Measurements from ENCODE around the gene ARFGEF2. TPM values are rescaled to one million over a fixed set of nuclear protein-coding genes. Genes with fewer than 3 reads are reported as not detected.

ARFGEF2 gene
- total RNA-seq, 1 experiment from 2014 or later, result 20.9 TPM

DNA sequence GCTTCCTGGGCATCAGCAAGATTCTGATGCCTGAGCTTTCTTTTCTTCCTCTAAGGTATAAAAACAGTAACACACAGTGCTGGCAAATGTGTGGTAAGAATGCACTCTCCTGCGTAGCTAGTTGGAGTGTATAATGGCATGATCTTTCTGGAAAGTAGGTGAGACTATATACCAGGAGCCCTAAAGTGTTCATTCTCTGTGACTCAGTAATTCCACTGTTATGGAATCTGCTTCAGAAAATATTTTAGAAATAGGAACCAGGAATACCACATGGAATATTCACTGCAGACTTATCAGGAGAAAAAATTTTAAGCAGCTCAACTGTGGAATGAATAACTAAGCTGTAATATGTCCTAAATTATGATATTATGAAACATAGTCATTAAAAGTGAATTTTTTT, 107.7 kb downstream of the ARFGEF2 start:
- Mint-ChIP-seq H3K36me3 (peaks cover 41% of the 10 kb centered on the region), H3K27me3 (ENCODE audit: low read depth) (no peaks in the 10 kb centered on the region), H3K4me1 (no peaks in the 10 kb centered on the region), H3K4me3 (no peak overlapping the region), H3K27ac (no peak overlapping the region), H3K9me3 (no peaks in the 10 kb centered on the region)
- ATAC-seq (no peak), DNase-seq (ENCODE audit: low spot score) (no peak)
- POLR2A ChIA-PET, result no interaction called here
- CTCF ChIA-PET, result interaction anchor here (0.6 to 1.4 kb wide), 8 partner anchors 9 to 372 kb away, joined by 3 to 5 read pairs (median 3); partner anchors contain the start of gene CSE1L
- no peak for TF ChIP-seq IRF2 (CRISPR knock-in tag; IDR thresholded peaks at IDR 0.05; ENCODE audit: borderline replicate concordance, low read depth)
- TF ChIP-seq, protein P1, sequence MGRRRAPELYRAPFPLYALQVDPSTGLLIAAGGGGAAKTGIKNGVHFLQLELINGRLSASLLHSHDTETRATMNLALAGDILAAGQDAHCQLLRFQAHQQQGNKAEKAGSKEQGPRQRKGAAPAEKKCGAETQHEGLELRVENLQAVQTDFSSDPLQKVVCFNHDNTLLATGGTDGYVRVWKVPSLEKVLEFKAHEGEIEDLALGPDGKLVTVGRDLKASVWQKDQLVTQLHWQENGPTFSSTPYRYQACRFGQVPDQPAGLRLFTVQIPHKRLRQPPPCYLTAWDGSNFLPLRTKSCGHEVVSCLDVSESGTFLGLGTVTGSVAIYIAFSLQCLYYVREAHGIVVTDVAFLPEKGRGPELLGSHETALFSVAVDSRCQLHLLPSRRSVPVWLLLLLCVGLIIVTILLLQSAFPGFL (CRISPR knock-in tag; IDR thresholded peaks at IDR 0.05; ENCODE audit: borderline replicate concordance), result no peak

- ChIA-PET CTCF (no interaction called here), POLR2A (interaction anchor here (0.7 kb wide), 1 partner anchor 282 kb away, joined by 3 read pairs; no protein-coding TSS in a partner anchor)
- H3K36me3 Mint-ChIP-seq, result peaks cover 33% of the 10 kb centered on the region
- H3K9me3 Mint-ChIP-seq, result no peaks in the 10 kb centered on the region
- no peak overlapping the region for H3K27ac Mint-ChIP-seq
- H3K4me1 Mint-ChIP-seq, result no peaks in the 10 kb centered on the region
- TF ChIP-seq CREB1 (CRISPR knock-in tag; IDR thresholded peaks at IDR 0.05) (no peak), FOXP1 (CRISPR knock-in tag; IDR thresholded peaks at IDR 0.05; ENCODE audit: borderline replicate concordance) (no peak), SP1 (CRISPR knock-in tag; conservative IDR thresholded peaks at IDR 0.05) (no peak)
- ATAC-seq (no peak), DNase-seq (ENCODE audit: low spot score) (no peak)
- no peak overlapping the region for H3K4me3 Mint-ChIP-seq
- H3K27me3 Mint-ChIP-seq (ENCODE audit: low read depth), result no peaks in the 10 kb centered on the region
These were observed 109.6 kb downstream of the ARFGEF2 start for GRCh38 chr20:49030954-49031619.

- H3K27me3 Mint-ChIP-seq (ENCODE audit: low read depth), result no peaks in the 10 kb centered on the region
- ATAC-seq (no peak), DNase-seq (ENCODE audit: low spot score) (no peak)
- peaks cover 29% of the 10 kb centered on the region for H3K36me3 Mint-ChIP-seq
- H3K4me1 Mint-ChIP-seq, result no peaks in the 10 kb centered on the region
- no peak overlapping the region for H3K27ac Mint-ChIP-seq
- H3K4me3 Mint-ChIP-seq, result no peak overlapping the region
- POLR2A ChIA-PET, result interaction anchor here (0.6 to 0.7 kb wide), 3 partner anchors 11 to 604 kb away, joined by 3 to 6 read pairs (median 3); no protein-coding TSS in a partner anchor
- CTCF ChIA-PET, result interaction anchor here (1.0 kb wide), 1 partner anchor 375 kb away, joined by 3 read pairs; no protein-coding TSS in a partner anchor
- no peaks in the 10 kb centered on the region for H3K9me3 Mint-ChIP-seq
- TF ChIP-seq, protein P2, sequence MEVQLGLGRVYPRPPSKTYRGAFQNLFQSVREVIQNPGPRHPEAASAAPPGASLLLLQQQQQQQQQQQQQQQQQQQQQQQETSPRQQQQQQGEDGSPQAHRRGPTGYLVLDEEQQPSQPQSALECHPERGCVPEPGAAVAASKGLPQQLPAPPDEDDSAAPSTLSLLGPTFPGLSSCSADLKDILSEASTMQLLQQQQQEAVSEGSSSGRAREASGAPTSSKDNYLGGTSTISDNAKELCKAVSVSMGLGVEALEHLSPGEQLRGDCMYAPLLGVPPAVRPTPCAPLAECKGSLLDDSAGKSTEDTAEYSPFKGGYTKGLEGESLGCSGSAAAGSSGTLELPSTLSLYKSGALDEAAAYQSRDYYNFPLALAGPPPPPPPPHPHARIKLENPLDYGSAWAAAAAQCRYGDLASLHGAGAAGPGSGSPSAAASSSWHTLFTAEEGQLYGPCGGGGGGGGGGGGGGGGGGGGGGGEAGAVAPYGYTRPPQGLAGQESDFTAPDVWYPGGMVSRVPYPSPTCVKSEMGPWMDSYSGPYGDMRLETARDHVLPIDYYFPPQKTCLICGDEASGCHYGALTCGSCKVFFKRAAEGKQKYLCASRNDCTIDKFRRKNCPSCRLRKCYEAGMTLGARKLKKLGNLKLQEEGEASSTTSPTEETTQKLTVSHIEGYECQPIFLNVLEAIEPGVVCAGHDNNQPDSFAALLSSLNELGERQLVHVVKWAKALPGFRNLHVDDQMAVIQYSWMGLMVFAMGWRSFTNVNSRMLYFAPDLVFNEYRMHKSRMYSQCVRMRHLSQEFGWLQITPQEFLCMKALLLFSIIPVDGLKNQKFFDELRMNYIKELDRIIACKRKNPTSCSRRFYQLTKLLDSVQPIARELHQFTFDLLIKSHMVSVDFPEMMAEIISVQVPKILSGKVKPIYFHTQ (CRISPR knock-in tag; IDR thresholded peaks at IDR 0.05), result no peak
- TF ChIP-seq, protein P3, sequence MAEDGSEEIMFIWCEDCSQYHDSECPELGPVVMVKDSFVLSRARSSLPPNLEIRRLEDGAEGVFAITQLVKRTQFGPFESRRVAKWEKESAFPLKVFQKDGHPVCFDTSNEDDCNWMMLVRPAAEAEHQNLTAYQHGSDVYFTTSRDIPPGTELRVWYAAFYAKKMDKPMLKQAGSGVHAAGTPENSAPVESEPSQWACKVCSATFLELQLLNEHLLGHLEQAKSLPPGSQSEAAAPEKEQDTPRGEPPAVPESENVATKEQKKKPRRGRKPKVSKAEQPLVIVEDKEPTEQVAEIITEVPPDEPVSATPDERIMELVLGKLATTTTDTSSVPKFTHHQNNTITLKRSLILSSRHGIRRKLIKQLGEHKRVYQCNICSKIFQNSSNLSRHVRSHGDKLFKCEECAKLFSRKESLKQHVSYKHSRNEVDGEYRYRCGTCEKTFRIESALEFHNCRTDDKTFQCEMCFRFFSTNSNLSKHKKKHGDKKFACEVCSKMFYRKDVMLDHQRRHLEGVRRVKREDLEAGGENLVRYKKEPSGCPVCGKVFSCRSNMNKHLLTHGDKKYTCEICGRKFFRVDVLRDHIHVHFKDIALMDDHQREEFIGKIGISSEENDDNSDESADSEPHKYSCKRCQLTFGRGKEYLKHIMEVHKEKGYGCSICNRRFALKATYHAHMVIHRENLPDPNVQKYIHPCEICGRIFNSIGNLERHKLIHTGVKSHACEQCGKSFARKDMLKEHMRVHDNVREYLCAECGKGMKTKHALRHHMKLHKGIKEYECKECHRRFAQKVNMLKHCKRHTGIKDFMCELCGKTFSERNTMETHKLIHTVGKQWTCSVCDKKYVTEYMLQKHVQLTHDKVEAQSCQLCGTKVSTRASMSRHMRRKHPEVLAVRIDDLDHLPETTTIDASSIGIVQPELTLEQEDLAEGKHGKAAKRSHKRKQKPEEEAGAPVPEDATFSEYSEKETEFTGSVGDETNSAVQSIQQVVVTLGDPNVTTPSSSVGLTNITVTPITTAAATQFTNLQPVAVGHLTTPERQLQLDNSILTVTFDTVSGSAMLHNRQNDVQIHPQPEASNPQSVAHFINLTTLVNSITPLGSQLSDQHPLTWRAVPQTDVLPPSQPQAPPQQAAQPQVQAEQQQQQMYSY (CRISPR knock-in tag; IDR thresholded peaks at IDR 0.05), result no peak
- TF ChIP-seq SMAD4 (CRISPR knock-in tag; IDR thresholded peaks at IDR 0.05), result no peak
- no peak for TF ChIP-seq SOX15 (CRISPR knock-in tag; IDR thresholded peaks at IDR 0.05)
- TF ChIP-seq TEAD1 (CRISPR knock-in tag; IDR thresholded peaks at IDR 0.05), result no peak
- TF ChIP-seq, protein P4, sequence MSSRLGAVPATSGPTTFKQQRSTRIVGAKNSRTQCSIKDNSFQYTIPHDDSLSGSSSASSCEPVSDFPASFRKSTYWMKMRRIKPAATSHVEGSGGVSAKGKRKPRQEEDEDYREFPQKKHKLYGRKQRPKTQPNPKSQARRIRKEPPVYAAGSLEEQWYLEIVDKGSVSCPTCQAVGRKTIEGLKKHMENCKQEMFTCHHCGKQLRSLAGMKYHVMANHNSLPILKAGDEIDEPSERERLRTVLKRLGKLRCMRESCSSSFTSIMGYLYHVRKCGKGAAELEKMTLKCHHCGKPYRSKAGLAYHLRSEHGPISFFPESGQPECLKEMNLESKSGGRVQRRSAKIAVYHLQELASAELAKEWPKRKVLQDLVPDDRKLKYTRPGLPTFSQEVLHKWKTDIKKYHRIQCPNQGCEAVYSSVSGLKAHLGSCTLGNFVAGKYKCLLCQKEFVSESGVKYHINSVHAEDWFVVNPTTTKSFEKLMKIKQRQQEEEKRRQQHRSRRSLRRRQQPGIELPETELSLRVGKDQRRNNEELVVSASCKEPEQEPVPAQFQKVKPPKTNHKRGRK (CRISPR knock-in tag; IDR thresholded peaks at IDR 0.05; ENCODE audit: borderline replicate concordance), result no peak
- TF ChIP-seq, protein P1 (CRISPR knock-in tag; IDR thresholded peaks at IDR 0.05; ENCODE audit: borderline replicate concordance), result no peak
- no peak for TF ChIP-seq TCF7 (CRISPR knock-in tag; IDR thresholded peaks at IDR 0.05; ENCODE audit: low read depth)
- TF ChIP-seq, protein P5, sequence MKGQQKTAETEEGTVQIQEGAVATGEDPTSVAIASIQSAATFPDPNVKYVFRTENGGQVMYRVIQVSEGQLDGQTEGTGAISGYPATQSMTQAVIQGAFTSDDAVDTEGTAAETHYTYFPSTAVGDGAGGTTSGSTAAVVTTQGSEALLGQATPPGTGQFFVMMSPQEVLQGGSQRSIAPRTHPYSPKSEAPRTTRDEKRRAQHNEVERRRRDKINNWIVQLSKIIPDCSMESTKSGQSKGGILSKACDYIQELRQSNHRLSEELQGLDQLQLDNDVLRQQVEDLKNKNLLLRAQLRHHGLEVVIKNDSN (CRISPR knock-in tag; IDR thresholded peaks at IDR 0.05), result no peak
- TF ChIP-seq, protein P6, sequence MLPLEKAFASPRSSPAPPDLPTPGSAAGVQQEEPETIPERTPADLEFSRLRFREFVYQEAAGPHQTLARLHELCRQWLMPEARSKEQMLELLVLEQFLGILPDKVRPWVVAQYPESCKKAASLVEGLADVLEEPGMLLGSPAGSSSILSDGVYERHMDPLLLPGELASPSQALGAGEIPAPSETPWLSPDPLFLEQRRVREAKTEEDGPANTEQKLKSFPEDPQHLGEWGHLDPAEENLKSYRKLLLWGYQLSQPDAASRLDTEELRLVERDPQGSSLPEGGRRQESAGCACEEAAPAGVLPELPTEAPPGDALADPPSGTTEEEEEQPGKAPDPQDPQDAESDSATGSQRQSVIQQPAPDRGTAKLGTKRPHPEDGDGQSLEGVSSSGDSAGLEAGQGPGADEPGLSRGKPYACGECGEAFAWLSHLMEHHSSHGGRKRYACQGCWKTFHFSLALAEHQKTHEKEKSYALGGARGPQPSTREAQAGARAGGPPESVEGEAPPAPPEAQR (CRISPR knock-in tag; IDR thresholded peaks at IDR 0.05), result no peak
These were observed 110.9 kb downstream of the ARFGEF2 start for GRCh38 chr20:49032455-49032854.

Data from WTC11 (cell line).